DND-41 (cell line): ENCODE results near the gene FBXL5.

Experiments used
- ATAC-seq: fragments of 200-7000 bp; cut with Tn5 transposase; 3 replicates; pipeline ENCODE4 v1.9.1; 2021; ENCODE audit warnings: low read depth; ENCODE audit not compliant: insufficient read depth
- DNase-seq: peaks from one replicate; pipeline ENCODE4 v3.0.0-alpha.2; 2020
- H2AFZ ChIP-seq: 2 replicates; pipeline ENCODE4 v1.6.0; 2012; ENCODE audit warnings: low read depth, low read length
- H3K27ac ChIP-seq: 2 replicates; pipeline ENCODE4 v1.5.1; 2012; ENCODE audit warnings: low read length, inconsistent platforms
- H3K27me3 ChIP-seq: fragments of 200-600 bp; sonication (generic); 2 replicates; pipeline ENCODE4 v1.6.0; 2012; ENCODE audit warnings: low read length, mild to moderate bottlenecking, inconsistent platforms; ENCODE audit not compliant: insufficient read depth, poor library complexity
- H3K36me3 ChIP-seq: 2 replicates; pipeline ENCODE4 v1.5.1; 2012; ENCODE audit warnings: low read length, inconsistent platforms; ENCODE audit not compliant: insufficient read depth
- H3K4me1 ChIP-seq: 2 replicates; pipeline ENCODE4 v1.5.1; 2012; ENCODE audit warnings: mild to moderate bottlenecking, low read length; ENCODE audit not compliant: insufficient read depth
- H3K4me2 ChIP-seq: 2 replicates; pipeline ENCODE4 v1.6.0; 2012; ENCODE audit warnings: mild to moderate bottlenecking, moderate library complexity, low read length, inconsistent platforms; ENCODE audit not compliant: insufficient read depth
- H3K4me3 ChIP-seq, 2 experiments: fragments of 200-600 bp in 1 of 2; shearing (Covaris generic) in 1 of 2; 2 replicates each; pipeline ENCODE4 v1.5.1; 2012 to 2016; ENCODE audit warnings: inconsistent platforms in 2 of 2, low read length in 2 of 2, mild to moderate bottlenecking in 2 of 2, low read depth in 1 of 2, moderate library complexity in 1 of 2
- H3K79me2 ChIP-seq: 2 replicates; pipeline ENCODE4 v1.6.0; 2012; ENCODE audit warnings: low read length, inconsistent platforms; ENCODE audit not compliant: insufficient read depth
- H3K9ac ChIP-seq: 2 replicates; pipeline ENCODE4 v1.6.0; 2012; ENCODE audit warnings: low read depth, mild to moderate bottlenecking, inconsistent platforms, low read length, moderate library complexity
- H3K9me3 ChIP-seq: 2 replicates; pipeline ENCODE4 v1.5.1; 2012; ENCODE audit warnings: low read length, moderate library complexity, mild to moderate bottlenecking, inconsistent platforms; ENCODE audit not compliant: insufficient read depth, severe bottlenecking
- H4K20me1 ChIP-seq: 2 replicates; pipeline ENCODE4 v1.6.0; 2012; ENCODE audit warnings: low read length; ENCODE audit not compliant: insufficient read depth
- EZH2 ChIP-seq: IDR thresholded peaks from 3 replicates; pipeline ENCODE4 v1.6.1; 2012; ENCODE audit warnings: borderline replicate concordance, low read depth, mild to moderate bottlenecking, moderate library complexity, low read length, inconsistent platforms; ENCODE audit not compliant: severe bottlenecking
- TF ChIP-seq, protein P1 (sequence below): IDR thresholded peaks from 2 replicates; pipeline ENCODE4 v1.5.1; 2012; ENCODE audit warnings: borderline replicate concordance, low read length, moderate library complexity, mild to moderate bottlenecking; ENCODE audit not compliant: poor library complexity, severe bottlenecking; ENCODE audit errors: extremely low read depth

Gene FBXL5

DNA sequence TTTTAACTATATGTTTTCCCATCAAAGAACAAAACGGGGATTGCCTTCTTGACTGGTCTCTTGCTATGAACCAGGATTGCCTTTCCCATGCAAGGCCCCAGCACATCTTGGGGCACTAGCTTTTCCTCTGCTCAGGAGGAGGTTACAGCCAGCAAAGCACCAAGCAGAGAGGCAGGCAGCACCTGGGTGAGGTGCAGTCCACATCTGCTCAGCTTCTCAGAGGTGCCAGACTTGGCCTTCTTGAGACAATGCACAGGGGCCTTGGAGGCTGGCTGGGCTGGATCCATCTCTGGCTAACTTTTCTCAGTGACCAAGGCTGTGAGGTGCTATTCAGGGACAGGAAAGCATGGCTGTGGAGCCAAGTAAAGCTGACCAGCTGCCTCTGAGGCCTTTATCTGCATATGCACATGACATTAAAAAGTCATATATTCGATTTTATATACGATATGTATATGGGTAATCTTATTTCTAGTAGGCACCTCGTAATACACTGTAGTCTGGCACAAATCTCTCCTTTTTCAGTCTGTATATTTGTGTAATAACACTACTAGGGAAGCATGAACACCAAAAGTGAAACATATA, 98.6 kb downstream of the FBXL5 start:
- Histone ChIP-seq H3K4me1 (no peaks in the 10 kb centered on the region), H3K27ac (no peak overlapping the region), H3K4me2 (no peak overlapping the region), H3K36me3 (no peaks in the 10 kb centered on the region), H3K9ac (no peak overlapping the region), H2AFZ (no peak overlapping the region), H3K4me3 (no peak overlapping the region), H3K27me3 (no peaks in the 10 kb centered on the region), H4K20me1 (no peaks in the 10 kb centered on the region), H3K9me3 (no peaks in the 10 kb centered on the region), H3K79me2 (no peaks in the 10 kb centered on the region)
- TF ChIP-seq, protein P1, sequence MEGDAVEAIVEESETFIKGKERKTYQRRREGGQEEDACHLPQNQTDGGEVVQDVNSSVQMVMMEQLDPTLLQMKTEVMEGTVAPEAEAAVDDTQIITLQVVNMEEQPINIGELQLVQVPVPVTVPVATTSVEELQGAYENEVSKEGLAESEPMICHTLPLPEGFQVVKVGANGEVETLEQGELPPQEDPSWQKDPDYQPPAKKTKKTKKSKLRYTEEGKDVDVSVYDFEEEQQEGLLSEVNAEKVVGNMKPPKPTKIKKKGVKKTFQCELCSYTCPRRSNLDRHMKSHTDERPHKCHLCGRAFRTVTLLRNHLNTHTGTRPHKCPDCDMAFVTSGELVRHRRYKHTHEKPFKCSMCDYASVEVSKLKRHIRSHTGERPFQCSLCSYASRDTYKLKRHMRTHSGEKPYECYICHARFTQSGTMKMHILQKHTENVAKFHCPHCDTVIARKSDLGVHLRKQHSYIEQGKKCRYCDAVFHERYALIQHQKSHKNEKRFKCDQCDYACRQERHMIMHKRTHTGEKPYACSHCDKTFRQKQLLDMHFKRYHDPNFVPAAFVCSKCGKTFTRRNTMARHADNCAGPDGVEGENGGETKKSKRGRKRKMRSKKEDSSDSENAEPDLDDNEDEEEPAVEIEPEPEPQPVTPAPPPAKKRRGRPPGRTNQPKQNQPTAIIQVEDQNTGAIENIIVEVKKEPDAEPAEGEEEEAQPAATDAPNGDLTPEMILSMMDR: no peak
- TF ChIP-seq EZH2: no peak
- no peak for ATAC-seq
- no peak for DNase-seq
